ENCODE measurements around the gene PIP4P1. TPM values are rescaled to one million over a fixed set of nuclear protein-coding genes. Genes with fewer than 3 reads are reported as not detected.

Gene PIP4P1
- total RNA-seq, 1 donor from 2014 or later: 38.4 TPM

- TF ChIP-seq, protein P1, sequence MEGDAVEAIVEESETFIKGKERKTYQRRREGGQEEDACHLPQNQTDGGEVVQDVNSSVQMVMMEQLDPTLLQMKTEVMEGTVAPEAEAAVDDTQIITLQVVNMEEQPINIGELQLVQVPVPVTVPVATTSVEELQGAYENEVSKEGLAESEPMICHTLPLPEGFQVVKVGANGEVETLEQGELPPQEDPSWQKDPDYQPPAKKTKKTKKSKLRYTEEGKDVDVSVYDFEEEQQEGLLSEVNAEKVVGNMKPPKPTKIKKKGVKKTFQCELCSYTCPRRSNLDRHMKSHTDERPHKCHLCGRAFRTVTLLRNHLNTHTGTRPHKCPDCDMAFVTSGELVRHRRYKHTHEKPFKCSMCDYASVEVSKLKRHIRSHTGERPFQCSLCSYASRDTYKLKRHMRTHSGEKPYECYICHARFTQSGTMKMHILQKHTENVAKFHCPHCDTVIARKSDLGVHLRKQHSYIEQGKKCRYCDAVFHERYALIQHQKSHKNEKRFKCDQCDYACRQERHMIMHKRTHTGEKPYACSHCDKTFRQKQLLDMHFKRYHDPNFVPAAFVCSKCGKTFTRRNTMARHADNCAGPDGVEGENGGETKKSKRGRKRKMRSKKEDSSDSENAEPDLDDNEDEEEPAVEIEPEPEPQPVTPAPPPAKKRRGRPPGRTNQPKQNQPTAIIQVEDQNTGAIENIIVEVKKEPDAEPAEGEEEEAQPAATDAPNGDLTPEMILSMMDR (conservative IDR thresholded peaks at IDR 0.05): no peak
- H3K9me3 Mint-ChIP-seq: no peaks in the 10 kb centered on the region
- H3K4me3 Mint-ChIP-seq: no peak overlapping the region
- H3K4me1 Mint-ChIP-seq (ENCODE audit: unreplicated experiment): peaks cover 4% of the 10 kb centered on the region
- H3K36me3 Mint-ChIP-seq: no peaks in the 10 kb centered on the region
- no peak for DNase-seq (ENCODE audit: extremely low spot score, unreplicated experiment)
- H3K27me3 Mint-ChIP-seq: peaks cover 5% of the 10 kb centered on the region
- no peak overlapping the region for H3K27ac Mint-ChIP-seq
These were observed 38.3 kb downstream of the PIP4P1 start for GRCh38 chr14:20422886-20423285.

DNA sequence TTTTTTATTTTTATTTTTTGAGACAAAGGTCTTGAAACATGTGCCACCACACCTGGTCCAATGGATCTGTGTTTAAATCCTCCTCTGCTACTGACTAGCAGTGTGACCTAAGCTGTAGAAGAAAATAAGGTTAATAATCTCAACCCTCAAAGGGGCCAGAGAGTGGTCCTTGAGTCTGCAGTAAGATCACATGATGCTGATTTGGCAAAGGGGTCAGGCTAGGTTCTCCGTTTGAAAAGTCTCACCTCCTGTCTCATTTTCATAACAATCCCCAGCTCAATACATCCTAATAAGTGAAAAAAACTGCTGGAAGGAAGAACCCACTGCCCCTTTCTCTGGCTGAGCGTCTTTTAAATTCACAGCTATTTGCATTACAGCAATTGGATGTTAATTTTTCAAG is 40.0 kb downstream of the PIP4P1 start:
- no peak for DNase-seq (ENCODE audit: extremely low spot score, unreplicated experiment)
- Mint-ChIP-seq H3K9me3 (no peaks in the 10 kb centered on the region), H3K27ac (no peak overlapping the region), H3K27me3 (peaks cover 5% of the 10 kb centered on the region), H3K36me3 (no peaks in the 10 kb centered on the region), H3K4me1 (ENCODE audit: unreplicated experiment) (no peaks in the 10 kb centered on the region), H3K4me3 (no peak overlapping the region)
- TF ChIP-seq, protein P1 (conservative IDR thresholded peaks at IDR 0.05): no peak

- H3K36me3 Mint-ChIP-seq: no peaks in the 10 kb centered on the region
- no peak overlapping the region for H3K4me3 Mint-ChIP-seq
- H3K27ac Mint-ChIP-seq: no peak overlapping the region
These were observed 41.8 kb downstream of the PIP4P1 start for GRCh38 chr14:20419419-20419818.

GRCh38 chr14:20418501-20418909 is 42.7 kb downstream of the PIP4P1 start:
- no peaks in the 10 kb centered on the region for H3K27me3 Mint-ChIP-seq
- no peak for DNase-seq (ENCODE audit: extremely low spot score, unreplicated experiment)
- H3K9me3 Mint-ChIP-seq: no peaks in the 10 kb centered on the region
- no peaks in the 10 kb centered on the region for H3K36me3 Mint-ChIP-seq
- peak overlapping the region; percentile 57 for H3K27ac Mint-ChIP-seq
- peaks cover 9% of the 10 kb centered on the region for H3K4me1 Mint-ChIP-seq (ENCODE audit: unreplicated experiment)
- TF ChIP-seq, protein P1 (conservative IDR thresholded peaks at IDR 0.05): no peak
- no peak overlapping the region for H3K4me3 Mint-ChIP-seq

More at GRCh38 chr14:20419419-20419818, 41.8 kb downstream of the PIP4P1 start:
- TF ChIP-seq, protein P1 (conservative IDR thresholded peaks at IDR 0.05): no peak
- Mint-ChIP-seq H3K9me3 (no peaks in the 10 kb centered on the region), H3K4me1 (ENCODE audit: unreplicated experiment) (peaks cover 5% of the 10 kb centered on the region), H3K27me3 (no peaks in the 10 kb centered on the region)
- DNase-seq (ENCODE audit: extremely low spot score, unreplicated experiment): no peak

DNA sequence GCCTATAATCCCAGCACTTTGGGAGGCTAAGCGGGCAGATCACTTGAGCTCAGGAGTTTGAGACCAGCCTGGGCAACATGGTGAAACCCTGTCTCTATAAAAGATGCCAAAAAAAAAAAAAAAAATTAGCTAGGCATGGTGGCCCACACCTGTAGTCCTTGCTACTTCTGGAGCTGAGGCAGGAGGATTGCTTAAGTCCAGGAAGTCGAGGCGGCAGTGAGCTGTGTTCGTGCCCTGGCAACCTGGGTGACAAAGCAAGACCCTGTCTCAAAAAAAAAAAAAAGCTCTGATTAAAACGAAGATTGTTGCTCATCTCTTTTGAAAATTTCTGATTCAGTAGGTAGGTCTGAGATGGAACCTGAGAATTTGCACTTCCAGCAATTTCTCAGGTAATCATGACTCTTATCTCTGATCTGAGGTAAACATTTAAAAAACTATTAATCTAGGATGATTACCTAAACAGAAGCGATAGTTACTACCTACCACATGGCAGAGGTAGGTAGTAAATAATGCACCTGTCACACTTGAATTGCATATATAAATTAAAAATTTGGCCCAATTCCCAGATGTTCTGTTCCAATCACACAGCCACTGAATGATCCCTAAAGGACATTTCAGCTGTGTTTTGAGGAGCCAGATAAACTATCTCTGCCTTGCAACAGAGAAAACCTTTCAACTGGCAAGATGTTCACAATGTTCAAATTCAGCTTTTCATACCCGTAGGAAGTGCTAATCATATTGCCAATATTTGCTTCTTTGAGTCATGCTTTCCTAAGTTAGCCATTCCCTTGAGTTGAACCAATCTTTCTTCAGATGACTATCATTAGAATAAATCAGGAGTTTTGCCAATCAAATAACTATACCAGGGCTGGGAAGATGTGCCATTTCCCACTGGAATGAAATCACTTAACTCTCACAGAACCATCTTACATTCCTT is 43.7 kb downstream of the PIP4P1 start:
- H3K27me3 Mint-ChIP-seq: no peaks in the 10 kb centered on the region
- peak overlapping the region; percentile 57 for H3K27ac Mint-ChIP-seq
- H3K4me1 Mint-ChIP-seq (ENCODE audit: unreplicated experiment): peaks cover 14% of the 10 kb centered on the region
- no peak for DNase-seq (ENCODE audit: extremely low spot score, unreplicated experiment)
- TF ChIP-seq, protein P1 (conservative IDR thresholded peaks at IDR 0.05): no peak
- H3K36me3 Mint-ChIP-seq: no peaks in the 10 kb centered on the region
- H3K4me3 Mint-ChIP-seq: no peak overlapping the region
- H3K9me3 Mint-ChIP-seq: no peaks in the 10 kb centered on the region
